ENCODE measurements around the gene PRICKLE3. TPM values are rescaled to one million over a fixed set of nuclear protein-coding genes. Genes with fewer than 3 reads are reported as not detected.
A peak's percentile ranks its signal among the peaks of the same experiment; 100 is the strongest.

The PRICKLE3 gene
- polyA plus RNA-seq, 3 donors, result 4.4 to 22.3 (median 5.4) TPM

GRCh38 chrX:49165901-49166881, 20.0 kb downstream of the PRICKLE3 start:
- peak overlapping the region; percentile 41 for H2AFZ ChIP-seq (ENCODE audit: insufficient read depth, low read depth, low read length, poor library complexity, severe bottlenecking)
- Mint-ChIP-seq H3K27me3 (ENCODE audit: low read depth in 3 of 3) (peaks cover 0 to 4% (median 0%) of the 10 kb centered on the region in 3 donors), H3K36me3 (no peaks in the 10 kb centered on the region), H3K27ac (peak overlapping the region; percentile 95 to 99 (median 98)), H3K4me3 (peak overlapping the region; percentile 79 to 92), H3K9me3 (peaks cover 0 to 41% (median 13%) of the 10 kb centered on the region in 7 donors), H3K4me1 (peaks cover 53% of the 10 kb centered on the region)
- peak; percentile 85 to 89 (median 87) for DNase-seq
- peak overlapping the region; percentile 91 to 96 for H3K27ac ChIP-seq (ENCODE audit: low read depth in 1 of 2, low read length in 2 of 2)
- TF ChIP-seq CTCF (IDR thresholded peaks at IDR 0.05), result peak; percentile 47
- H3K4me3 ChIP-seq (replicated peaks in 1 of 3; ENCODE audit: low read depth in 2 of 3, low read length in 3 of 3), result peak overlapping the region; percentile 11 to 69 (median 53)
- peaks cover 13% of the 10 kb centered on the region for H3K79me2 ChIP-seq (ENCODE audit: insufficient read depth, low read length)
- H3K9me3 ChIP-seq (replicated peaks in 1 of 2; ENCODE audit: control insufficient read depth in 1 of 2, insufficient read depth in 1 of 2, low read length in 2 of 2), result no peaks in the 10 kb centered on the region
- no peaks in the 10 kb centered on the region for H4K20me1 ChIP-seq (ENCODE audit: insufficient read depth, low read length)
- intact Hi-C loops (cut with micrococcal nuclease), result no loop called here
- 0% methylated on average over 36 of the region's 61 CpGs for WGBS (ENCODE audit: insufficient coverage)
- H3K36me3 ChIP-seq (replicated peaks in 1 of 2; ENCODE audit: control insufficient read depth in 1 of 2, insufficient read depth in 2 of 2, low read length in 2 of 2), result no peaks in the 10 kb centered on the region
- peak overlapping the region; percentile 76 for H3K4me2 ChIP-seq (replicated peaks; ENCODE audit: extremely low read depth, low read length, poor library complexity, severe bottlenecking)
- H3K4me1 ChIP-seq (ENCODE audit: control insufficient read depth in 1 of 2, insufficient read depth in 2 of 2, low read length in 2 of 2), result peaks cover 56 to 62% of the 10 kb centered on the region in 2 donors
- H3K27me3 ChIP-seq (ENCODE audit: control insufficient read depth in 2 of 2, insufficient read depth in 2 of 2, low read length in 2 of 2), result no peaks in the 10 kb centered on the region
- peak overlapping the region; percentile 83 for H3K9ac ChIP-seq (ENCODE audit: insufficient read depth, low read length, poor library complexity, severe bottlenecking)

GRCh38 chrX:49164589-49165360, 21.4 kb downstream of the PRICKLE3 start:
- Histone ChIP-seq H3K9ac (ENCODE audit: insufficient read depth, low read length, poor library complexity, severe bottlenecking) (no peak overlapping the region), H4K20me1 (ENCODE audit: insufficient read depth, low read length) (no peaks in the 10 kb centered on the region), H3K4me3 (replicated peaks in 1 of 3; ENCODE audit: low read depth in 2 of 3, low read length in 3 of 3) (peak overlapping the region in 1 of 3 experiments; percentile 69), H3K36me3 (replicated peaks in 1 of 2; ENCODE audit: control insufficient read depth in 1 of 2, insufficient read depth in 2 of 2, low read length in 2 of 2) (no peaks in the 10 kb centered on the region), H2AFZ (ENCODE audit: insufficient read depth, low read depth, low read length, poor library complexity, severe bottlenecking) (no peak overlapping the region), H3K27me3 (ENCODE audit: control insufficient read depth in 2 of 2, insufficient read depth in 2 of 2, low read length in 2 of 2) (no peaks in the 10 kb centered on the region), H3K9me3 (replicated peaks in 1 of 2; ENCODE audit: control insufficient read depth in 1 of 2, insufficient read depth in 1 of 2, low read length in 2 of 2) (no peaks in the 10 kb centered on the region), H3K4me2 (replicated peaks; ENCODE audit: extremely low read depth, low read length, poor library complexity, severe bottlenecking) (peak overlapping the region; percentile 76), H3K4me1 (ENCODE audit: control insufficient read depth in 1 of 2, insufficient read depth in 2 of 2, low read length in 2 of 2) (peaks cover 52 to 56% of the 10 kb centered on the region in 2 donors), H3K27ac (ENCODE audit: low read depth in 1 of 2, low read length in 2 of 2) (peak overlapping the region in 1 of 2 donors; percentile 81), H3K79me2 (ENCODE audit: insufficient read depth, low read length) (peaks cover 13% of the 10 kb centered on the region)
- Mint-ChIP-seq H3K27ac (peak overlapping the region; percentile 46 to 99 (median 98)), H3K4me1 (peaks cover 50% of the 10 kb centered on the region), H3K4me3 (no peak overlapping the region), H3K36me3 (no peaks in the 10 kb centered on the region), H3K9me3 (peaks cover 0 to 31% (median 8%) of the 10 kb centered on the region in 7 donors), H3K27me3 (ENCODE audit: low read depth in 3 of 3) (peaks cover 0 to 4% (median 0%) of the 10 kb centered on the region in 3 donors)
- WGBS (ENCODE audit: insufficient coverage), result 94% methylated on average over 12 of the region's 31 CpGs
- intact Hi-C loops (cut with micrococcal nuclease), result loop anchor here (1.0 to 5.0 kb wide), 2 partner anchors 8 to 42 kb away; partner anchors contain the start of gene GPKOW (in 2 of the 2)
- TF ChIP-seq CTCF (IDR thresholded peaks at IDR 0.05), result no peak
- no peak for DNase-seq
